Measurements from ENCODE around the gene BOLA2B.
"Not testable (repeated sequence)": the region's sequence is repeated elsewhere in the genome, so short reads cannot be mapped to it uniquely, and the experiment has no call there.

- TF ChIP-seq PATZ1 (CRISPR knock-in tag; IDR thresholded peaks at IDR 0.05; ENCODE audit: borderline replicate concordance); ARNTL (CRISPR knock-in tag; IDR thresholded peaks at IDR 0.05; ENCODE audit: borderline replicate concordance, low read depth); SNAI2 (CRISPR knock-in tag; IDR thresholded peaks at IDR 0.05); TCF4 (CRISPR knock-in tag; IDR thresholded peaks at IDR 0.05; ENCODE audit: borderline replicate concordance); CSRNP3 (CRISPR knock-in tag; IDR thresholded peaks at IDR 0.05); ZFP3 (CRISPR knock-in tag; IDR thresholded peaks at IDR 0.05); GLIS3 (CRISPR knock-in tag; IDR thresholded peaks at IDR 0.05): not testable (repeated sequence)
These were observed 368 bp downstream of the BOLA2B start for GRCh38 chr16:30193098-30193497.
